Measurements from ENCODE around the gene LDB3. TPM values are rescaled to one million over a fixed set of nuclear protein-coding genes. Genes with fewer than 3 reads are reported as not detected.

Gene LDB3
- total RNA-seq, 2 donors from 2014 or later: 0.05 to 0.16 TPM

DNA sequence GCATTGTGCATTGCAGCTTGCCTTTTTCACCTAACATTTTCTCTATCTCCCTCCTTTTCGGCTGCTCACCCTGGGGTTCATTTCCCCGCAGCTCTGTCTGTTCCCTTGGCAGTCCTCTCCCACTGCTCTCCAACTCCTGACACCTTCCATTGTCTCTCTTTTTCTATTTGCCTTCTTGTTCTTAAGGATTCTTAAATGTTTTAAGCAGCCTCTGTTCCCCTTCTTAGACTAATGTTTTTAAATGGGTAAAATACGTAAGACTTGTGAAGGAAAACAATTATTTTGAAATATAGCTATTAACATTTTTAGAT, 107.5 kb downstream of the LDB3 start:
- Mint-ChIP-seq H3K36me3 (no peaks in the 10 kb centered on the region), H3K27ac (no peak overlapping the region), H3K9me3 (no peaks in the 10 kb centered on the region)
- DNase-seq (ENCODE audit: low spot score in 2 of 2) (no peak), ATAC-seq (no peak)

- ATAC-seq (no peak), DNase-seq (ENCODE audit: low spot score in 2 of 2) (no peak)
- H3K27ac Mint-ChIP-seq: no peak overlapping the region
- H3K36me3 Mint-ChIP-seq: peaks cover 0 to 6% of the 10 kb centered on the region in 2 donors
- no peaks in the 10 kb centered on the region for H3K9me3 Mint-ChIP-seq
Observed at GRCh38 chr10:86779220-86780017, 111.1 kb downstream of the LDB3 start.

DNA sequence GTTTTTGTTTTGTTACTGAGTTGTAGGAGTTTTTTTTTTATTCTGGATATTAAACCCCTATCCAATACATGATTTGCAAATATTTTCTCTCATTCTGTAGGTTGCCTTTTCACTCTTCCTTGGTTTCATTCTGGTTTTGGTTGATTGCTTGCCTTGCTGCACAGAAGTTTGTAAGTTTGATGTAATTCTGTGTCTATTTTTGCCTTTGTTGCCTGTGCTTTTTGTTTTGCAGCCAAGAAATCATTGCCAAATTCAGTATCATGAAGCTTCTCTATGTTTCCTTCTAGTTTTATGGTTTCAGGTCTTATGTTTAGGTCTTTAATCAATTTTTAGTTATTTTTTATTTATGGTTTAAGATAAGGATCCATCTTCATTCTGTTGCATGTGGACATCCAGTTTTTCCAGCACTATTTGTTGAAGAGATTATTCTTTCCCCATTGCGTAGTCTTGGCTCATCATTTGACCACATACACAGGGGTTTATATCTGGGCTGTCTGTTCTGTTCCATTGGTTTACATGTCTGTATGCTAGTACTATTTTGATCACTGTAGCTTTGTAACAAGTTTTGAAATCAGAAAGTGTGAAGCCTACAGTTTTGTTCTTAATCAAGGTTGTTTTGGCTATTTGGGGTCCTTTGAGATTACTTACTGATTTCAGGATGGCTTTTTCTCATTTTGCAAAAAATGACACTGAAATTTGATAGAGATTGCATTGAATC, 114.5 kb downstream of the LDB3 start:
- H3K36me3 Mint-ChIP-seq: peaks cover 6% of the 10 kb centered on the region in 2 donors
- peaks cover 0 to 9% of the 10 kb centered on the region in 2 donors for H3K9me3 Mint-ChIP-seq
- no peak for DNase-seq (ENCODE audit: low spot score in 2 of 2)
- ATAC-seq: peak in 1 of 2 donors; percentile 91
- H3K27ac Mint-ChIP-seq: no peak overlapping the region

- peaks cover 0 to 10% of the 10 kb centered on the region in 2 donors for H3K9me3 Mint-ChIP-seq
- H3K36me3 Mint-ChIP-seq: peaks cover 6% of the 10 kb centered on the region in 2 donors
- DNase-seq (ENCODE audit: low spot score in 2 of 2) (no peak), ATAC-seq (no peak)
- no peak overlapping the region for H3K27ac Mint-ChIP-seq
Observed at GRCh38 chr10:86785037-86785436, 116.7 kb downstream of the LDB3 start.

Other genes starting within 250 kb of the LDB3 start
- gene WAPL, start 146.7 kb upstream of the LDB3 start, total RNA-seq: 10 to 100 TPM; 46.0 to 46.5 TPM
- gene OPN4, start 14.0 kb upstream of the LDB3 start, total RNA-seq: not detected
- 10 to 100 TPM in 1 of 2 donors, 1 to 10 TPM in 1; 3.5 to 14.6 TPM for gene BMPR1A, start 88.1 kb downstream of the LDB3 start, total RNA-seq